Keratinocyte (primary cell): ENCODE data around the gene MLLT3. TPM values are rescaled to one million over a fixed set of nuclear protein-coding genes. Genes with fewer than 3 reads are reported as not detected.
A peak's percentile ranks its signal among the peaks of the same experiment; 100 is the strongest.

Experiments used
- DNase-seq: peaks from one replicate; pipeline ENCODE4 v3.0.0-alpha.2; 2011; ENCODE audit warnings: low read depth, missing footprints, low spot score
- FAIRE-seq: peaks from 2 replicates; lab custom pipeline; 2011; peaks lifted over from hg19 to GRCh38; lab: Jason Lieb, UNC
- H2AFZ ChIP-seq: 2 replicates; pipeline ENCODE4 v1.6.0; 2012; ENCODE audit warnings: low read length, control low read depth, inconsistent platforms; ENCODE audit not compliant: control insufficient read depth
- H3K27ac ChIP-seq: 2 replicates; pipeline ENCODE4 v1.5.1; 2011; ENCODE audit warnings: low read length; ENCODE audit not compliant: control insufficient read depth, insufficient read depth
- H3K27me3 ChIP-seq: 3 replicates; pipeline ENCODE4 v1.6.0; 2011; ENCODE audit warnings: low read length; ENCODE audit not compliant: control insufficient read depth, insufficient read depth; ENCODE audit errors: extremely low read depth
- H3K36me3 ChIP-seq, 2 experiments: 2 replicates in 1 of 2; 3 replicates in 1 of 2; pipeline ENCODE4 v1.5.1; 2011; ENCODE audit warnings: low read length in 2 of 2, mild to moderate bottlenecking in 1 of 2; ENCODE audit not compliant: control insufficient read depth in 2 of 2, insufficient read depth in 2 of 2; ENCODE audit errors: extremely low read depth in 1 of 2
- H3K4me1 ChIP-seq: 3 replicates; pipeline ENCODE4 v1.5.1; 2011; ENCODE audit warnings: low read length; ENCODE audit not compliant: control insufficient read depth, insufficient read depth; ENCODE audit errors: extremely low read depth
- H3K4me2 ChIP-seq: 3 replicates; pipeline ENCODE4 v1.6.0; 2011; ENCODE audit warnings: low read depth, low read length; ENCODE audit not compliant: control insufficient read depth, insufficient read depth; ENCODE audit errors: extremely low read depth
- H3K4me3 ChIP-seq, 3 experiments: fragments of 200-600 bp in 1 of 3; sonication (generic) in 1 of 3; 2 replicates in 2 of 3; 3 replicates in 1 of 3; pipeline ENCODE4 v1.5.1; 2011 to 2016; ENCODE audit warnings: low read length in 3 of 3, mild to moderate bottlenecking in 3 of 3, control low read depth in 2 of 3, inconsistent platforms in 1 of 3, low read depth in 1 of 3, mixed read lengths in 1 of 3, mixed run types in 1 of 3, moderate library complexity in 1 of 3; ENCODE audit not compliant: control insufficient read depth in 2 of 3, insufficient read depth in 2 of 3; ENCODE audit errors: extremely low read depth in 1 of 3
- H3K79me2 ChIP-seq: 2 replicates; pipeline ENCODE4 v1.6.0; 2012; ENCODE audit warnings: low read length; ENCODE audit not compliant: control insufficient read depth, insufficient read depth
- H3K9ac ChIP-seq: 3 replicates; pipeline ENCODE4 v1.6.0; 2011; ENCODE audit warnings: low read length; ENCODE audit not compliant: control insufficient read depth, insufficient read depth; ENCODE audit errors: extremely low read depth
- H3K9me1 ChIP-seq: 3 replicates; pipeline ENCODE4 v1.6.0; 2011; ENCODE audit warnings: low read length; ENCODE audit not compliant: control insufficient read depth, insufficient read depth; ENCODE audit errors: extremely low read depth
- H3K9me3 ChIP-seq: 2 replicates; pipeline ENCODE4 v1.5.1; 2012; ENCODE audit warnings: low read depth, low read length; ENCODE audit not compliant: control insufficient read depth
- H4K20me1 ChIP-seq: 3 replicates; pipeline ENCODE4 v1.6.0; 2011; ENCODE audit warnings: low read length; ENCODE audit not compliant: control insufficient read depth, insufficient read depth; ENCODE audit errors: extremely low read depth
- CTCF ChIP-seq, 3 experiments: IDR thresholded peaks in 1 of 3; conservative IDR thresholded peaks in 1 of 3; optimal IDR thresholded peaks in 1 of 3; 2 replicates in 2 of 3; 3 replicates in 1 of 3; pipeline versions ENCODE3 to v1.5.1; 2011; ENCODE audit warnings: low read length in 3 of 3, mild to moderate bottlenecking in 3 of 3, moderate library complexity in 2 of 3, control low read depth in 1 of 3, inconsistent platforms in 1 of 3; ENCODE audit not compliant: insufficient read depth in 2 of 3; ENCODE audit errors: extremely low read depth in 1 of 3
- EZH2 ChIP-seq: IDR thresholded peaks from one replicate; pipeline ENCODE4 v1.6.1; 2012; ENCODE audit warnings: inconsistent platforms, mild to moderate bottlenecking, low read length, moderate library complexity
- dilution Hi-C: fragments of 300-500 bp; cut with MboI; formaldehyde crosslinking; loops from one replicate; pipeline ENCODE4 v1.7.0; 2020; ENCODE audit warnings: low sequenced_read_pairs; ENCODE audit not compliant: extremely low pct_ligation_motif_present
- polyA plus RNA-seq, 5 experiments: library from polyadenylated mRNA; depleted of rRNA in 3 of 5; stranded (reverse) in 3 of 5; stranded (forward) in 1 of 5; unstranded in 1 of 5; fragments of >200 nt; gene quantifications; 1 replicate in 1 of 5; 2 replicates in 3 of 5; 3 replicates in 1 of 5; pipeline versions ENCODE4 v1.2.1 to v1.2.3, GENCODE V29; 2011 to 2012; ENCODE audit warnings: missing spikeins in 2 of 5, low read depth in 1 of 5, low replicate concordance in 1 of 5

Gene MLLT3
- polyA plus RNA-seq, 1 donor (not counting 4 experiments of a cell fraction or from before 2014, with no cell fraction given) = 17.0 TPM

- H3K4me1 ChIP-seq = peaks cover 36% of the 10 kb centered on the region
- no peak for TF ChIP-seq CTCF (optimal IDR thresholded peaks at IDR 0.05 in 1 of 3, IDR thresholded peaks at IDR 0.05 in 1 of 3, conservative IDR thresholded peaks at IDR 0.05 in 1 of 3; ENCODE audit: extremely low read depth in 1 of 3, insufficient read depth in 2 of 3, low read length in 3 of 3)
- no peak for TF ChIP-seq EZH2
- no peaks in the 10 kb centered on the region for H3K79me2 ChIP-seq
- H3K4me3 ChIP-seq = no peak overlapping the region
- dilution Hi-C loops = no loop called here
- no peak for FAIRE-seq
- H3K27ac ChIP-seq = peak overlapping the region; percentile 86
- H3K4me2 ChIP-seq = peak overlapping the region; percentile 75
- peak overlapping the region; percentile 71 for H2AFZ ChIP-seq
- H3K27me3 ChIP-seq = no peaks in the 10 kb centered on the region
- H4K20me1 ChIP-seq = no peaks in the 10 kb centered on the region
- peak overlapping the region; percentile 4 for H3K9ac ChIP-seq
- no peaks in the 10 kb centered on the region for H3K9me1 ChIP-seq
- H3K9me3 ChIP-seq = no peaks in the 10 kb centered on the region
- peak; percentile 54 for DNase-seq
- no peaks in the 10 kb centered on the region for H3K36me3 ChIP-seq
Observed at GRCh38 chr9:20321423-20322082, 300.7 kb downstream of the MLLT3 start.

- H3K4me1 ChIP-seq = peaks cover 41% of the 10 kb centered on the region
- peak overlapping the region; percentile 43 for H3K9ac ChIP-seq
- no peak for TF ChIP-seq CTCF (optimal IDR thresholded peaks at IDR 0.05 in 1 of 3, IDR thresholded peaks at IDR 0.05 in 1 of 3, conservative IDR thresholded peaks at IDR 0.05 in 1 of 3; ENCODE audit: extremely low read depth in 1 of 3, insufficient read depth in 2 of 3, low read length in 3 of 3)
- no peak for TF ChIP-seq EZH2
- H3K27ac ChIP-seq = peak overlapping the region; percentile 86
- dilution Hi-C loops = no loop called here
- DNase-seq (no peak), FAIRE-seq (peak; percentile 87)
- peak overlapping the region; percentile 75 for H3K4me2 ChIP-seq
- no peaks in the 10 kb centered on the region for H4K20me1 ChIP-seq
- H3K79me2 ChIP-seq = no peaks in the 10 kb centered on the region
- H3K4me3 ChIP-seq = peak overlapping the region in 2 of 3 experiments; percentile 20 to 22
- no peaks in the 10 kb centered on the region for H3K9me3 ChIP-seq
- no peaks in the 10 kb centered on the region for H3K27me3 ChIP-seq
- H3K36me3 ChIP-seq = no peaks in the 10 kb centered on the region
- peak overlapping the region; percentile 71 for H2AFZ ChIP-seq
- no peaks in the 10 kb centered on the region for H3K9me1 ChIP-seq
Observed at GRCh38 chr9:20320921-20321320, 301.4 kb downstream of the MLLT3 start.
